GM12891 (cell line): Measurements from ENCODE around the gene CSPG4.

Experiments used
- PAX5 ChIP-seq: IDR thresholded peaks from 2 replicates; pipeline ENCODE4 v1.6.1; 2011; ENCODE audit warnings: low read length, moderate library complexity, mild to moderate bottlenecking; ENCODE audit not compliant: insufficient read depth, severe bottlenecking
- POLR2A ChIP-seq: IDR thresholded peaks from 2 replicates; pipeline ENCODE4 v1.6.1; 2011; ENCODE audit warnings: low read depth, low read length, control low read depth
- POLR2AphosphoS5 ChIP-seq: IDR thresholded peaks from 2 replicates; pipeline ENCODE4 v1.6.1; 2011; ENCODE audit warnings: low read depth, low read length, control low read depth

DNA sequence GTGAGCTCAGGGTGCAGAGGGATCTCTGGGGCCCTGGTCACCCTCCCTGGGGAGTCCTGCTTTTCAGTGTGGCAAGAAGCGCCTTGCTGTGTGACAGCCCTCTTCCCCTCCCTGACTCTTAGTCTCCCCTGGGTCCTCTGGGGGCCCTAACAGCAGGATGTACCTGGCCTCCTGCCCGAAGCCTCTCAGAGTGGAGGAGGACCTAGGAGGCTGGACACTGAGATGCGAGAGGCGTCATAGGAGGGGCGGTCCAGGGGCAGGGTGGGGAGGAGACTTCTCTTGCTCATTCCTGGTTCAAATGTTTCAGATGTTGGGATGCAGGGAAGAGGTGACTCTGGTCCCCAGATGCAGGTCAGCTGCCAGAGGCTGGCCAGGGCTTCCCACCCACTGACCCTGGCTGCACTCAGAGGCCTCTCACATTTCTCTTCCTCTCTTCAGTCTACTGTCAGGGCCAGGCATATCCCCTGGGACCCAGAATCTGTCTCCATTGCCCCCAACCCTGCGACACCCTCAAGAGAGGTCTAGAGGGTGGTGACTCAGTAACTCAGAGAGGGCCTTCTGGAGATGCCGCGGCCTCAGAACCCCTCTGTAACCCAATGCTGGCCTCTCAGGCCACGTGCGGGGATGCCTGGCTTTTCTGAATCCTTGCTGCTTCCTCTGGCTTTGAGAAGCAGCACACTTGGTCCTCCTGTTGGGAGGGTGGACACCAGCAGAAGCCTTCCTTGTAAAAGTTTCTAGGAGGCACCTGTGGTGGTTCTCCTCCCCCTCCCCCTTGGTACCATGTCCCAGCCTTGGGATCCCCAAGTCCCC is 39.0 kb downstream of the CSPG4 start:
- TF ChIP-seq PAX5 (no peak), POLR2A (no peak), POLR2AphosphoS5 (no peak)
